ENCODE measurements around the gene S100A11. TPM values are rescaled to one million over a fixed set of nuclear protein-coding genes. Genes with fewer than 3 reads are reported as not detected.

The S100A11 gene
- total RNA-seq, 2 experiments from 2014 or later, result 131 to 144 TPM

GRCh38 chr1:151993084-151993733 lies 43.6 kb downstream of the S100A11 start:
- peak overlapping the region; percentile 97 for H3K27ac Mint-ChIP-seq
- H3K4me3 Mint-ChIP-seq, result peak overlapping the region; percentile 97
- no peak for TF ChIP-seq CTCF (IDR thresholded peaks at IDR 0.05)
- ChIA-PET POLR2A (interaction anchor here (1.0 to 2.0 kb wide), 5 partner anchors 9 to 43 kb away, joined by 3 to 7 read pairs (median 3); partner anchors contain the start of gene S100A11), CTCF (interaction anchor here (1.0 to 13.5 kb wide), 7 partner anchors 9 to 196 kb away, joined by 3 to 287 read pairs (median 8); no protein-coding TSS in a partner anchor)
- H3K4me1 Mint-ChIP-seq (ENCODE audit: low read depth), result peaks cover 58% of the 10 kb centered on the region
- ATAC-seq (peak; percentile 20), DNase-seq (peak; percentile 58)
- H3K9me3 Mint-ChIP-seq, result no peaks in the 10 kb centered on the region
- H3K36me3 Mint-ChIP-seq (ENCODE audit: low read depth), result peaks cover 24% of the 10 kb centered on the region
- intact Hi-C loops (cut with micrococcal nuclease), result no loop called here
- no peaks in the 10 kb centered on the region for H3K27me3 Mint-ChIP-seq

GRCh38 chr1:151992303-151993083 lies 44.3 kb downstream of the S100A11 start:
- Mint-ChIP-seq H3K4me3 (peak overlapping the region; percentile 97), H3K36me3 (ENCODE audit: low read depth) (peaks cover 29% of the 10 kb centered on the region), H3K4me1 (ENCODE audit: low read depth) (peaks cover 63% of the 10 kb centered on the region), H3K9me3 (no peaks in the 10 kb centered on the region), H3K27me3 (no peaks in the 10 kb centered on the region), H3K27ac (peak overlapping the region; percentile 97)
- POLR2A ChIA-PET, result interaction anchor here (0.8 to 2.0 kb wide), 5 partner anchors 8 to 44 kb away, joined by 3 to 7 read pairs (median 3); partner anchors contain the start of gene S100A11
- CTCF ChIA-PET, result interaction anchor here (1.1 to 13.5 kb wide), 6 partner anchors 9 to 84 kb away, joined by 3 to 287 read pairs (median 14); no protein-coding TSS in a partner anchor
- ATAC-seq (no peak), DNase-seq (peak; percentile 50)
- no peak for TF ChIP-seq CTCF (IDR thresholded peaks at IDR 0.05)
- intact Hi-C loops (cut with micrococcal nuclease), result no loop called here

GRCh38 chr1:151991663-151992302 lies 45.0 kb downstream of the S100A11 start:
- TF ChIP-seq CTCF (IDR thresholded peaks at IDR 0.05), result no peak
- Mint-ChIP-seq H3K4me3 (peak overlapping the region; percentile 97), H3K27ac (peak overlapping the region; percentile 38), H3K27me3 (no peaks in the 10 kb centered on the region), H3K9me3 (no peaks in the 10 kb centered on the region), H3K4me1 (ENCODE audit: low read depth) (peaks cover 66% of the 10 kb centered on the region), H3K36me3 (ENCODE audit: low read depth) (peaks cover 33% of the 10 kb centered on the region)
- ATAC-seq, result no peak
- intact Hi-C loops (cut with micrococcal nuclease), result no loop called here
- ChIA-PET POLR2A (interaction anchor here (0.8 to 2.0 kb wide), 3 partner anchors 7 to 15 kb away, joined by 3 to 7 read pairs (median 4); no protein-coding TSS in a partner anchor), CTCF (interaction anchor here (1.9 to 13.5 kb wide), 6 partner anchors 9 to 58 kb away, joined by 5 to 287 read pairs (median 22); no protein-coding TSS in a partner anchor)
- DNase-seq, result no peak

GRCh38 chr1:151990856-151991198 lies 46.0 kb downstream of the S100A11 start:
- H3K36me3 Mint-ChIP-seq (ENCODE audit: low read depth), result peaks cover 41% of the 10 kb centered on the region
- H3K4me1 Mint-ChIP-seq (ENCODE audit: low read depth), result peaks cover 73% of the 10 kb centered on the region
- H3K27me3 Mint-ChIP-seq, result no peaks in the 10 kb centered on the region
- no peaks in the 10 kb centered on the region for H3K9me3 Mint-ChIP-seq
- ATAC-seq (no peak), DNase-seq (no peak)
- TF ChIP-seq CTCF (IDR thresholded peaks at IDR 0.05), result no peak
- CTCF ChIA-PET, result interaction anchor here (0.9 to 10.8 kb wide), 5 partner anchors 11 to 57 kb away, joined by 3 to 121 read pairs (median 25); partner anchors contain the start of gene S100A11
- H3K27ac Mint-ChIP-seq, result no peak overlapping the region
- intact Hi-C loops (cut with micrococcal nuclease), result no loop called here
- no peak overlapping the region for H3K4me3 Mint-ChIP-seq
- POLR2A ChIA-PET, result no interaction called here

Data from activated CD8-positive, alpha-beta T cell treated with anti-CD3 and anti-CD28 coated beads for 36 hours (primary cell).